Left colon (tissue), 2 donors: ENCODE results near the gene STAC2. TPM values are rescaled to one million over a fixed set of nuclear protein-coding genes. Genes with fewer than 3 reads are reported as not detected.

Source experiments
- ATAC-seq: fragments of 200-7000 bp; cut with Tn5 transposase; one replicate; pipeline ENCODE4 v1.9.1; 2020; ENCODE audit warnings: mild to moderate bottlenecking, moderate library complexity
- DNase-seq, 2 donors: peaks; one replicate each; pipeline ENCODE4 v3.0.0-alpha.2; 2020
- intact Hi-C, 2 donors: fragments of 100-400 bp; cut with DNase I in 1 of 2; cut with micrococcal nuclease in 1 of 2; formaldehyde crosslinking; loops; one replicate each; pipeline versions ENCODE4 v1.11.2 to v1.14.0; 2022; cut with DNase I, micrococcal nuclease
- total RNA-seq, 2 donors: library from RNA; stranded (reverse); fragmentation: NEBNext Ultra II Directional; extraction: Animal tissue kit (Norgen Biotek cat#: 25700); gene quantifications; one replicate each; pipeline ENCODE4 v1.2.1, GENCODE V29; 2021
- donor health status: DM: no; HTN: no; CAD: no.
- donor health status: DM: yes; HTN: yes; CAD: no.

STAC2 gene
- total RNA-seq, 2 donors from 2014 or later, result 0.17 TPM; not detected in 1

DNA sequence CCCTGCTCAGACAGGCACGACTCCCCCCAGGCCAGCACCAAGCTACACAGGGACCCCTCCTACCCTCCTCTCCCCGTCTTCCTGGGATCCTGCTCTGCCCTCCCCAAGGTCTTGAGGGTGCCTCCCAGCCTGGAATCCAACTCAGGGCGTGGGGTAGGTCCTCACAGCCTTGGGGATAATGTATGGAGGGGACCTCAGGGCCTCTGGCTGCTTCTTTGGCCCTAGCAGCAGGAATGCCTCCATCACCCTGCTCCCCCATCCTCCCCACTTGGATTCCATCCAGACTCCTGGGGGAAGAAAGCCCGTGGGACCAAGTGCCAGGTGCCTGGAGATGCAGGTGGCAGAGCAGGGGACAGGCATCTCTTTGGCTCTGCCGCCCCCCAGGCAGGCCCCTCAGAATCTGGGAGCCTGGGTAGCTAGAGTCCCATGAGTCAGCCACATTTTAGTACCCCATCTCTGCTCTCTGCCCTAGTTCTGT is 10.7 kb upstream of the STAC2 start:
- ATAC-seq (no peak), DNase-seq (no peak)
- intact Hi-C loops, result no loop called here

DNA sequence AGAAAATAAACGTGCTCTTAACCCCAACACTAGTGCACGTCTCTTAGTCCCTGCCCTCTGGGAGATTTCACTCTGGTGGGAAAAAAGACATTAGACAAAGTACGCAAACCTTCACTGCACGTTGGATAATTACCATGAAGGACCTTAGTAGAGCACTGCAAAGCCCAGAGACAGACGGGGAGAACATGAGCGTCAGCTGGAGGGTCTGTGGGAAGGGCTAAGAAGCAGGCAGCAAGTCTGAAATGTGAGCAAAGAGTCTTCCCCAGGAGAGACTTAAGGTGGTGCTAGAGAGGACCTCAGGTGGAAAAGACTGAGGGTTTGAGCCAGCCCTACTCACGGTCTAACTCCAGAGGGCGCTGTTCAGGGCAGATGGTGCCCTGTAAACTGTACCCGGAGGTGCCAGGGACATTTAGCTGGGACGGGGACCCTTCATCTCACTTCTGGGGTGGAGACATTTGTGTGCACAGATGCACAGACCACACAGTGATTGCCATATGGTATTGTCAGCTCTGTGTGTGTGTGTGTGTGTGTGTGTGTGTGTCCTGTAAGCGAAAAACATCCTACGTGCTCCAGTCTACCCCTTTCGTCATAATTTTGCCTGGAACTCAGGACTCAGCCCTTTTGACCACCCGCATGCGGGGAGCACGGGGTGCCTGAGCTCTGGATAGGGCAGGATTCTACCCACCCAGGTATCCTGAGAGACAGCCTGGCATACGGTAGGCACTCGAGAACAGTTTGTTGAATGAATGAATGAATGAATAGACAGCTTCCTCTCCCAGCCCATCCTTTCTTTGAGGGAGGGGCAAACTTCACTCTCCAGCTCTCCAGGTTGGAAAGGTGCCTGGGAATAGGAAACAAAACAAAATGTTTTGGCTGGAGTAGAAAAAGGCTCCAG is 10.1 kb upstream of the STAC2 start:
- ATAC-seq, result peak; percentile 52
- DNase-seq, result no peak
- intact Hi-C loops, result no loop called here

DNA sequence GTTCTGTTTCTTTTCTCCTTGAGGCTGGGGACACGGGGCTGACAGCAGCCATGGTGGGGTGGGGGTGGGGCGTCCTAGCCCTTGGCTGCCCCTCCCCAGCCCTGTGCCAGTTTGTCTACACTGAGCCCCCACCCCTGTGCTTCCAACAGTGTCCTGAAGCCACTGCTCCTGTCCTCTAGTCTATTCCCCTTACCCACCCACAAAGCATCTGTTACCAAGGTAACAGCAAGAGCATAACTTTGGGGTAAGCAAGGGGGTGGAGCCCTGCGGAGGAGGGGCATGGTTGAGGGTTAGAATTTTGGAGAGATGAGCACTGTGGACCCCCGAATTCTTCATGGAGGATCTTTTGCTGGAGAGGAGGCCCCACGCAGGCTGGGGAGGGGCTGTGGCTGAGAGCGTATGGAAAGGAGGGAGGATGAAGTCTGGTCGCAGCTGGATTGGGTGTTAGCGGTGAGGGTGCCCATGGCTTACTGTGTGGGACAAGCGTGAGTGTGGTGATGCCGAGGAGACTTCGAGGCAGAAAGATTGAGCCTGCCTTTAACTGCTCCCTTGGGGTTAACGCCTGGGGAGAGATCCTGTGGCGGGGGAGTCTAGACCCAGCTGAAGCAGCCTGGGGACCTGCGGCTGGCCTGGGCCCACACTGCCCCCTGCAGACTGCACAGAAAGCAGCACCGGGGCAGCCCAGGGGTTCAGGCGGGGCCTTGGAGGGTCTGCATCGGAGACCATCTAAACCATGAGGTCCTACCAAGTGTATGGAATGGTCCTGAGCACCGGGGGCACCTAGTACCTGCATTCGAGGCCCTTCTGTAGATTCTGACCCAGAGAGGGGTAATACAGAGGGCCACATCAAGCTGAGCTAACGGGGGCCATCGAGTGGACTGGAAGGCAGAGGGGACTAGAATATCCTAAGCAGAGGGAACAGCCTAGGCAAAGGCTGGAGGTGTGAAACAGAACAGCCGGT is 6.1 kb upstream of the STAC2 start:
- peak; percentile 74 for ATAC-seq
- intact Hi-C loops, result no loop called here

GRCh38 chr17:39231091-39231561 is 5.4 kb upstream of the STAC2 start:
- DNase-seq (no peak), ATAC-seq (no peak)
- intact Hi-C loops, result no loop called here

More for the DNA sequence above, 6.1 kb upstream of the STAC2 start:
- peak in 1 of 2 donors; percentile 47 for DNase-seq

DNA sequence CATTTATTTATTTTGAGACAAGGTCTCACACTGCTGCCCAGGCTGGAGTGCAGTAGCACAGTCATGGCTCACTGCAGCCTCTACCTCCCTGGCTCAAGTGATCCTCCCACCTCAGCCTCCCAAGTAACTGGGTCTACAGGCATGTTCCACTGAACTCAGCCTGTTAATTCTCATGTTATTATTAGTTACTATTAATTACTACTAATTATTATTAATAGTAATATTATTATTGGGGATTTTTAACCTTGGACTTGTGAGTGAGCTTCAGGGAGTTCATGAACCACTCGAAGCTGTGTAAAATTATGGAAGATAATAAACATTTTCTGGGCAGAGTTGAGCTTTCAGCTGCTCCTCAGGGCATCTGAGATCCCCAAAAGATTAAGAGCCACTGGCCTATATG is 4.6 kb upstream of the STAC2 start:
- ATAC-seq, result no peak
- intact Hi-C loops, result no loop called here

DNA sequence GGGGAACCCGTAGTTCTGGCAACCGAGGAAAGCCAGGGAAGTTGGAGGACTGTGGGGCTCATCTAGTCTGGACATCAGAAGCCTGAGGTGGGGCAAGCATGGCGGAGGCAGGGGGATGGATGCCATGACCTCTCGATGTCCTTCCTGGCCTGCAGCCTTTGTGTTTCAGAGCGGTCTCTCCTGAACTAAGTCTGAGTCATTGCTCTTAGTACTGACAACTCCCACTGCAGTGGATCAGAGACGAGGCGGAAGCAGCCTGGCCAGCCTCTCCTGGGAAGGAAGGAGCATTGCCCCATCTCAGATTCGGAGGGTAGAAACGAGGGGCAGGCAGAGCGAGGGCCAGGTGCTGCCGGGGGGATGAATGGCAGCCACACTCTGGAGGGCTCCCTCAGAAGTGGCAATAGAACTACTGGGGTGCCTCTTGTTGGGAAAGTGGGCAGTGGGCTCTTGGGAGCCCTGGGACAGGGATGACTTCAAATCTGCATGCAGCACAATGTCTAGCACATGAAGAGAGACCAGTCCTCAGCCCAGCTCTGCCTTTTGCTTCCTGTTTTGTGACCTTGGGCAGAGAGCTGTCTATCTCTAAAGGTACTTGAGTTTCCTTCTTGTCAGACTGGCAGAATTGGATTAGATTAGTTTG is 3.6 kb upstream of the STAC2 start:
- intact Hi-C loops, result no loop called here

More for the DNA sequence above, 4.6 kb upstream of the STAC2 start:
- DNase-seq, result no peak

DNA sequence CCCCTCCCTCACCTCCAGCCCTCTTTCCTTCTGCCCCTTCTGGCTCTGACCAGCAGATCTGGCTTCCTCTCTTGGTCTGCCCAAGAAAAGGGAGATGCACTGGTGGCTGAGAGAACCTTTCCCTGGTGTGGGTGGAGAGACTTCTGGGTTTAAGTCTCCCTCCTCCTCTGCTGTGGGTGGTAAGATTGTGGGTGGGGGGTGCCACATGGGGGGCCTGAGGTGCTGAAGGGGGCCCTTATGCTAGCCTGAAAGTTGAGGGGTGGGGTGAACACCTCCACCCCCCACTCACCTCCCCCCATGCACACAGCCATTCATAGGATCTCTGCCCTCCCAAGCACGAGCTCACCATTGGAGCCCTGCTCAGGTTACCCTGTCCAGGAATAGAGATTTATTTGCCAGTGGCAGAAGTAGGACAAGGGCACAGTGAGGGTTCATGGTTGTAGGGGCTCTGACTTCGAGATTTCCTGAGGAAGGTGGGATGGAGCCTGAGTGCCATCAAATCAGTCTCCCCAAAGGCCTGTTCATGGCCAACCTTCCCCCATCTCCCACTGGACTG is 1.7 kb upstream of the STAC2 start:
- intact Hi-C loops, result no loop called here
- ATAC-seq, result no peak
- DNase-seq, result no peak

More for the DNA sequence above, 3.6 kb upstream of the STAC2 start:
- ATAC-seq, result no peak
- no peak for DNase-seq

DNA sequence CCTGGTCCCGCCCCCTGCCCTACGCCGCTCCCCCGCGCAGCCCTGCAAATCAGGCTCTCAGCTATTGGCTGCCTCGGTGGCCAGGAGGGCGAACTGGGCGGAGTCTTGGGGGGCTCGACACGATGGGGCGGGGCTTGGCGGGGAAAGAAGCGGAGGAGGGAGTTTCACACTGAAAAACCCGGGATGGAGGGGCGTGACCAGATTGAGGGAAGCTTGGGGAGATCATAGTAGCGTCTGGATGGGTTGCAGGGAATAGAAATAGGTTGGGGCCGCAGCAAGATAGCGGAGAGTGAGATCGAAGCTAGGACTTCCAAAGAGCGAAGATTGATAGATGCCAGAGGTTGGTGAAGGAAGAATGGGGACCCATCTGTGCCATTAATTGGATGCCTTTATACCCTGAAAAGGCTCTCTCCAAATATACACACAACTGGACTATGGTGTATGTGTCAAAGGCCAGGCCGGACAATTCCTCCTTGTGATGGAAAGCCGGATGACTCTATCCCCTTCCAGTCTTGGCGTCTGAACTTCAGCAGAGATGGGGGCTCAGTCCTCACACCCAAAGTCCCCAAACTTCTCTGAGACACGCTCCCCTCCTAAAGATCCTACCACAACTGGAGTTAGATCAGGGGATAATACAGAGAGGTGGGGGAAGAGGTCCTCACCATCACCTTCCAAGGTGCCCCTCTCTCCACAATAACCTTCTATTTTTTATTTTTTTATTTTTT is 376 bp upstream of the STAC2 start:
- ATAC-seq (peak; percentile 16), DNase-seq (peak; percentile 53 to 55)

GRCh38 chr17:39224778-39225307 is 902 bp downstream of the STAC2 start:
- ATAC-seq, result no peak
- intact Hi-C loops, result no loop called here
- no peak for DNase-seq

More for the DNA sequence above, 376 bp upstream of the STAC2 start:
- intact Hi-C loops, result no loop called here

GRCh38 chr17:39223907-39224777 is 1.6 kb downstream of the STAC2 start:
- no peak for ATAC-seq
- intact Hi-C loops, result no loop called here
- no peak for DNase-seq

DNA sequence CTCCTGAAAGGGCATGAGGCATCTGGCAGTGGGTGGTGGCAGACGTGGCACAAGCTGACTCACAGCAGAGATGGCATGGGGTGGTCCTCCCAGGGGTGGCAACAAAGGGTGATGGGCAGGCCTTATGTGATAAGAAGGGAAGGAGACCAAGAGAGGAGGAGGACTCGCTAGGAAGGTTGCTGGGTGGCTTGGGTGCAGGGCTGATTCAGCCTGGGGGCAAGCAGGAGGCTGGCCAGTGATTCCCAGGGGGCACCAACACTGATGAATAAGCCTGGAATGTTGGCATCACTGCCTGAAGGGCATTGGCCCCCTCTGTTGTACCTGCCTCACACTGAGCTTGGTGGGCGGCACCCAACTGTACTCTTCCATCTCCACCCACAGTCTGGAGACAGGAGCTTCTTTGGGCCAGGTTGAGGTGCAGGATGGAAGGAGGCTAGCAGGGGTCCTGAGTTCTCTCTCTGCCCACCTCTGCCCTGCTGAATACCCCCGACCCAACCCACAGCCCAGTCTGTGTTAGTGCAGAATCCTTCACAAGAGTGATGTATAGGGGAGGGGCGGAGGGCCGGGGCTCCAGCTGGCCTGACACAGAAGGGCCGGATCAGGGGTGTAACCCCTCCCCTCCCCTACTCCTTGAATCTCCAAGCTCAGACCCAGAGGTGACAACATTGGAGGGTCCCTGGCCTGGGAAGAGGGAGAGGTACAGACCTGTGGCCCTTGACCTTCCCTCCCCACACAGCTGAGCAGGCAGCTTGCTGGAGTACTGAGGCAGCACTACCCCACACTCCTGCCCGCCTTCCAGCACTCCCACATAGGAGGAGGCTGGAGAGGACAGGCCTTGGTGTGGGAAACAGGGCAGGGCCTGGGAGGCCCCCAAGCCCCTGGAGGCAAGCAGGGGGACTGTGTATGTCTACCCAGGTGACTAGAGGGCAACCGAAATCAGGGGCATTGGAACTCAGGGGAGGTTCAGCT is 2.6 kb downstream of the STAC2 start:
- intact Hi-C loops, result no loop called here
- DNase-seq, result no peak
- ATAC-seq, result no peak

GRCh38 chr17:39222151-39222550 is 3.6 kb downstream of the STAC2 start:
- ATAC-seq, result no peak
- no peak for DNase-seq
- intact Hi-C loops, result no loop called here

DNA sequence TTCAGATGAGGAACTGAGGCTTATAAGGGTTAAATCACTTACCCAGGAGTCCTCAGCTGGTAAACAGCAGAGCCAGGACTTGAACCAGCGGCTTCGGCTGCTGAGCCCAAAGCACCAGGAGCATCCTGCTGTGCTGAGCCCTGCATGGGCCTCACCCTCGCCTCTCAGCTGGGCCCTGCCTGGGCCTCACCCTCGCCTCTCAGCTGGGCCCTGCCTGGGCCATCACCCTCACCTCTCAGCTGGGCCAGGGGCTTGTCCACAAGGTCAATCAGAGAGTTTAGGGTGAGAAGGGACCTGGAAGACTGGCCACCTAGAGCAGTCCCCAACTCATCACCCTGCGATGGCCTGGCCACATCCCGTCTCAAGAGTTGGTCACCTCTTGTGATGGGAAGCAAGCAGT is 4.2 kb downstream of the STAC2 start:
- intact Hi-C loops, result no loop called here
- DNase-seq (no peak), ATAC-seq (no peak)

- no peak for ATAC-seq
- DNase-seq, result no peak
- intact Hi-C loops, result no loop called here
Measured at GRCh38 chr17:39219647-39220154, 6.0 kb downstream of the STAC2 start.

GRCh38 chr17:39218906-39219305 is 6.8 kb downstream of the STAC2 start:
- intact Hi-C loops, result no loop called here
- no peak for ATAC-seq

More at GRCh38 chr17:39218906-39219305, 6.8 kb downstream of the STAC2 start:
- DNase-seq, result no peak
